CD4-positive, alpha-beta T cell treated with Interleukin-4 for 1 hour (primary cell): ENCODE data around the gene ZCCHC24.

Experiments
- DNase-seq, 2 donors: peaks; one replicate each; pipeline ENCODE4 v3.0.0-alpha.2; 2020 to 2022

ZCCHC24 gene

GRCh38 chr10:79430325-79430905, 15.0 kb downstream of the ZCCHC24 start:
- no peak for DNase-seq

GRCh38 chr10:79429751-79430150, 15.7 kb downstream of the ZCCHC24 start:
- no peak for DNase-seq

- no peak for DNase-seq
These were observed 17.5 kb downstream of the ZCCHC24 start for GRCh38 chr10:79427965-79428364.

- DNase-seq: no peak
These were observed 20.3 kb downstream of the ZCCHC24 start for GRCh38 chr10:79425074-79425532.

GRCh38 chr10:79424221-79425073, 21.0 kb downstream of the ZCCHC24 start:
- DNase-seq: no peak

GRCh38 chr10:79422178-79422892, 23.1 kb downstream of the ZCCHC24 start:
- no peak for DNase-seq

GRCh38 chr10:79420974-79421688, 24.3 kb downstream of the ZCCHC24 start:
- no peak for DNase-seq

GRCh38 chr10:79418886-79419595, 26.4 kb downstream of the ZCCHC24 start:
- no peak for DNase-seq

- DNase-seq: no peak
These were observed 27.1 kb downstream of the ZCCHC24 start for GRCh38 chr10:79418274-79418673.

GRCh38 chr10:79417731-79418130, 27.7 kb downstream of the ZCCHC24 start:
- no peak for DNase-seq

- DNase-seq: no peak
These were observed 28.2 kb downstream of the ZCCHC24 start for GRCh38 chr10:79417266-79417665.

- no peak for DNase-seq
These were observed 28.7 kb downstream of the ZCCHC24 start for GRCh38 chr10:79416578-79417255.

- DNase-seq: no peak
These were observed 29.5 kb downstream of the ZCCHC24 start for GRCh38 chr10:79415736-79416577.

- no peak for DNase-seq
These were observed 30.7 kb downstream of the ZCCHC24 start for GRCh38 chr10:79414714-79415113.

- DNase-seq: peak in 1 of 2 donors; percentile 33
These were observed 32.2 kb downstream of the ZCCHC24 start for GRCh38 chr10:79413196-79413595.

- no peak for DNase-seq
These were observed 32.9 kb downstream of the ZCCHC24 start for GRCh38 chr10:79412516-79412915.

GRCh38 chr10:79411546-79412495, 33.6 kb downstream of the ZCCHC24 start:
- DNase-seq: no peak

GRCh38 chr10:79410315-79411094, 34.9 kb downstream of the ZCCHC24 start:
- DNase-seq: no peak

- DNase-seq: no peak
These were observed 35.7 kb downstream of the ZCCHC24 start for GRCh38 chr10:79409726-79410085.
